Omental fat pad (tissue), 4 donors: Measurements from ENCODE around the gene DIAPH1. TPM values are rescaled to one million over a fixed set of nuclear protein-coding genes. Genes with fewer than 3 reads are reported as not detected.

Source experiments
- ATAC-seq: fragments of 150-250 bp; one replicate; pipeline ENCODE4 v1.9.1; 2016; ENCODE audit warnings: mild to moderate bottlenecking, moderate library complexity; ENCODE audit not compliant: low FRiP score
- DNase-seq: peaks from one replicate; pipeline ENCODE4 v3.0.0-alpha.2; 2019; ENCODE audit warnings: low spot score
- CTCF ChIP-seq, 3 donors: fragments of 450-650 bp; IDR thresholded peaks; one replicate each; pipeline ENCODE4 v1.5.1; 2016 to 2017; ENCODE audit warnings: antibody characterized with exemption in 3 of 3, mild to moderate bottlenecking in 3 of 3, moderate library complexity in 2 of 3
- total RNA-seq, 4 donors: library from RNA; depleted of rRNA; stranded (reverse); fragments of >200 nt; gene quantifications; one replicate each; pipeline ENCODE4 v1.1.0, GENCODE V29; 2016

The DIAPH1 gene
- total RNA-seq, result 10 to 100 TPM; 35.5 to 93.2 (median 47.9) TPM

- DNase-seq, result peak; percentile 96
- TF ChIP-seq CTCF (IDR thresholded peaks at IDR 0.05), result peak in 2 of 3 donors; percentile 90 to 100
- ATAC-seq, result peak; percentile 98
Observed at GRCh38 chr5:141618804-141619554, at the start of gene DIAPH1. Gene DIAPH1, minus strand, starts transcription at chr5:141619000. Its CDS starts 86 bp downstream, at chr5:141618914.

GRCh38 chr5:141665995-141666940 lies 47.5 kb upstream of the DIAPH1 start:
- ATAC-seq (no peak), DNase-seq (no peak)

GRCh38 chr5:141664733-141665461 lies 46.1 kb upstream of the DIAPH1 start:
- DNase-seq (peak; percentile 67), ATAC-seq (peak; percentile 69)
- peak in 1 of 3 donors; percentile 70 for TF ChIP-seq CTCF (IDR thresholded peaks at IDR 0.05)

More at GRCh38 chr5:141665995-141666940, 47.5 kb upstream of the DIAPH1 start:
- no peak for TF ChIP-seq CTCF (IDR thresholded peaks at IDR 0.05)

- TF ChIP-seq CTCF (IDR thresholded peaks at IDR 0.05), result no peak
- ATAC-seq, result no peak
- no peak for DNase-seq
Observed at GRCh38 chr5:141663506-141663905, 44.7 kb upstream of the DIAPH1 start.

- no peak for ATAC-seq
- no peak for TF ChIP-seq CTCF (IDR thresholded peaks at IDR 0.05)
- DNase-seq, result no peak
Observed at GRCh38 chr5:141662028-141662427, 43.2 kb upstream of the DIAPH1 start.

GRCh38 chr5:141657937-141658545 lies 39.2 kb upstream of the DIAPH1 start:
- ATAC-seq, result no peak
- no peak for DNase-seq

More at GRCh38 chr5:141657937-141658545, 39.2 kb upstream of the DIAPH1 start:
- TF ChIP-seq CTCF (IDR thresholded peaks at IDR 0.05), result no peak
